GM06990 (cell line): ENCODE measurements around the gene PRELID1.
A peak's percentile ranks its signal among the peaks of the same experiment; 100 is the strongest.

ENCODE experiments used
- DNase-seq: peaks from one replicate; pipeline ENCODE4 v3.0.0-alpha.2; 2011; ENCODE audit not compliant: insufficient read length; ENCODE audit errors: extremely low read depth
- H3K27me3 ChIP-seq: replicated peaks from 2 replicates; pipeline ENCODE4 v1.6.0; 2011; ENCODE audit warnings: low read length; ENCODE audit not compliant: control insufficient read depth, insufficient read depth
- H3K36me3 ChIP-seq: 2 replicates; pipeline ENCODE4 v1.5.1; 2011; ENCODE audit warnings: low read length; ENCODE audit not compliant: control insufficient read depth, insufficient read depth
- H3K4me3 ChIP-seq: replicated peaks from 2 replicates; pipeline ENCODE4 v1.5.1; 2011; ENCODE audit warnings: low read depth, mild to moderate bottlenecking, control low read depth, low read length
- TF ChIP-seq, protein P1 (sequence below): IDR thresholded peaks from 2 replicates; pipeline ENCODE4 v1.5.1; 2011; ENCODE audit warnings: low read length, control low read depth, mild to moderate bottlenecking, inconsistent platforms; ENCODE audit not compliant: insufficient read depth, poor library complexity, severe bottlenecking

PRELID1 gene

DNA sequence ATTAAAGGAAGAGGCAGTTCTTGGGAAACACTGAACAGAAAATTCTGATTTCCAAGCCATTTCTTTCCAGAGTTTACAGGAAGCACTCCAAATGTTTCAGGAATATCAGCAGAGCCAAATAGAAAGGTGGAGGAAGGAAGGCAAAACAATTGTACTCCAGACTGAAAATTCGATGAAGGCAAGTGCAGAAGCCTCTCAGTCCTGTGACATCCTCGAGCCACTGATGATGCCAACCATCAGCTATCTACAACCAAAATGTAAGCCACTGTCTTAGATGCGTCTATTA, 45.7 kb downstream of the PRELID1 start:
- no peak for DNase-seq
- H3K36me3 ChIP-seq: peaks cover 11% of the 10 kb centered on the region
- 0 out of 2 replicates have a peak overlapping the region, but pooled peaks have one; percentile 8 for H3K4me3 ChIP-seq
- no peaks in the 10 kb centered on the region for H3K27me3 ChIP-seq
- TF ChIP-seq, protein P1, sequence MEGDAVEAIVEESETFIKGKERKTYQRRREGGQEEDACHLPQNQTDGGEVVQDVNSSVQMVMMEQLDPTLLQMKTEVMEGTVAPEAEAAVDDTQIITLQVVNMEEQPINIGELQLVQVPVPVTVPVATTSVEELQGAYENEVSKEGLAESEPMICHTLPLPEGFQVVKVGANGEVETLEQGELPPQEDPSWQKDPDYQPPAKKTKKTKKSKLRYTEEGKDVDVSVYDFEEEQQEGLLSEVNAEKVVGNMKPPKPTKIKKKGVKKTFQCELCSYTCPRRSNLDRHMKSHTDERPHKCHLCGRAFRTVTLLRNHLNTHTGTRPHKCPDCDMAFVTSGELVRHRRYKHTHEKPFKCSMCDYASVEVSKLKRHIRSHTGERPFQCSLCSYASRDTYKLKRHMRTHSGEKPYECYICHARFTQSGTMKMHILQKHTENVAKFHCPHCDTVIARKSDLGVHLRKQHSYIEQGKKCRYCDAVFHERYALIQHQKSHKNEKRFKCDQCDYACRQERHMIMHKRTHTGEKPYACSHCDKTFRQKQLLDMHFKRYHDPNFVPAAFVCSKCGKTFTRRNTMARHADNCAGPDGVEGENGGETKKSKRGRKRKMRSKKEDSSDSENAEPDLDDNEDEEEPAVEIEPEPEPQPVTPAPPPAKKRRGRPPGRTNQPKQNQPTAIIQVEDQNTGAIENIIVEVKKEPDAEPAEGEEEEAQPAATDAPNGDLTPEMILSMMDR: no peak

- DNase-seq: no peak
- Histone ChIP-seq H3K36me3 (peaks cover 11% of the 10 kb centered on the region), H3K27me3 (no peaks in the 10 kb centered on the region), H3K4me3 (peak overlapping the region; percentile 81)
- TF ChIP-seq, protein P1: no peak
Observed at GRCh38 chr5:177349762-177350161, 46.2 kb downstream of the PRELID1 start.

GRCh38 chr5:177350776-177351391, 47.3 kb downstream of the PRELID1 start:
- TF ChIP-seq, protein P1: no peak
- no peak for DNase-seq
- Histone ChIP-seq H3K36me3 (peaks cover 11% of the 10 kb centered on the region), H3K4me3 (peak overlapping the region; percentile 81), H3K27me3 (no peaks in the 10 kb centered on the region)

DNA sequence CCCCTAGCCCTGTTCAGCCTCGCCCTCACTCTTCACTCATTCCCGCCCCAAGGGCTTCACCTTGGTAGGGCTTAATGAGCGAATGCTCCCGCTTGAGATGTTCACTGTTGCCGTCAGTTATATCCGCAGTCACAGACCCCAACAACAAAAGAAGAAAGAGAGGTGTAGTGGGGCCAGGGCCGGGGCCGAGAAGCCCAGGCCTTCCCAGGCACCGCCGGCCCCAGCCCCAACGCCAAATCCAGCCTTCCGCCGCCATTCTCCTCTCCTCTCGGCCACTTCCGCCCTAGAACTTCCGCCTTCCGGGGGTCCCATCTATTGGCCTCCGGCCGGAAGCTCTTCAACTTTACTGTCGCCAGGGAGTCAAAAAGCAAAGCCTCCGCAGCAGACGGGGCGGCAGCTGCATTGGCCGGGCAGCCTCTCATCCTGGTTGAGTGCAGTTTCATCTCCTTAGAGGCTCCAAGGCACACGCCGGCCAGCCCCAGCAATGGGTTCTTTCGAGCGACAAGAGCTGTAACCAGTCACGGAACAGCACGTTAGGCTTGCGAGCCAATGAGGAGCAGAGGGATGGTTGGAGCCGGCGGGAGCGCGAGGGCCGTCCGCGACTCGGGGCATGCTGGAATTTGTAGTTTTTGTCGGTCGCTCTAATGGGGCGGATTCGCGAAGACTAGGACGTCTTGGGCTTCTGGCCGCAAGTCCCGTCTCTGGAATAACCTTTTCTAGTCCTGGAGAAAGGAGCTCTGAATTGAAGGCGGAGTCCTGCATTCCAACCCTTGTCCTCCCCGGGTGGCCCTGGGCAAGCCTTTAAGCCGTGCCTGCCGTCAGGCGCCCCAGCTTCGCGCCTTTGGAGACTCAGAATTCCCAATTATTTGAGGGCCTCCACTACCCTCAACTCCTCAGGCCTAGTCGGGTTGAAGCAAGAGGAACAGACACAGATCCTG, 48.1 kb downstream of the PRELID1 start, which contains the start of gene LMAN2:
Gene LMAN2 (minus strand): TSS at position 277 of the 938 bp plus-strand sequence. CDS start 21 bp downstream, at position 256.
- Histone ChIP-seq H3K36me3 (peaks cover 11% of the 10 kb centered on the region), H3K27me3 (no peaks in the 10 kb centered on the region), H3K4me3 (peak within 1 kb of the TSS; percentile 81)
- TF ChIP-seq, protein P1: no peak
- peak; percentile 96 for DNase-seq

GRCh38 chr5:177353093-177353492, 49.5 kb downstream of the PRELID1 start:
- no peak overlapping the region for H3K4me3 ChIP-seq
- TF ChIP-seq, protein P1: no peak
- DNase-seq: no peak
- H3K36me3 ChIP-seq: peaks cover 6% of the 10 kb centered on the region
- H3K27me3 ChIP-seq: no peaks in the 10 kb centered on the region
